Measurements from ENCODE around the gene NDUFAF8. TPM values are rescaled to one million over a fixed set of nuclear protein-coding genes. Genes with fewer than 3 reads are reported as not detected.

NDUFAF8 gene
- total and polyA plus RNA-seq, 10 of the 15 experiments (the other 5 are each of a cell fraction or from before 2014, with no cell fraction given) = 22.0 to 307 (median 106) TPM

- TF ChIP-seq CEBPZ (IDR thresholded peaks at IDR 0.05; ENCODE audit: low read depth, low read length) (no peak), ASH2L (IDR thresholded peaks at IDR 0.05; ENCODE audit: borderline replicate concordance, low read depth) (no peak)
Observed at GRCh38 chr17:81238490-81238814, 666 bp upstream of the NDUFAF8 start (continued).

- H3K27ac ChIP-seq (ENCODE audit: control insufficient read depth, insufficient read depth) = peak overlapping the region; percentile 77
- H4K20me1 ChIP-seq (ENCODE audit: control insufficient read depth, insufficient read depth) = no peaks in the 10 kb centered on the region
- 0 out of 2 replicates have a peak overlapping the region, but pooled peaks have one; percentile 24 for H2AFZ ChIP-seq (ENCODE audit: control insufficient read depth, low read depth, low read length)
- peaks cover 0 to 2% of the 10 kb centered on the region in 2 experiments; a peak in 2 of 4 replicates for H3K36me3 ChIP-seq (ENCODE audit: control insufficient read depth in 2 of 2, insufficient read depth in 2 of 2, low read length in 1 of 2)
- ChIA-PET RAD21 (ENCODE audit: unreplicated experiment) (interaction anchor here (0.7 to 2.0 kb wide), 6 partner anchors 11 to 245 kb away, joined by 3 to 18 read pairs (median 4); partner anchors contain the start of gene CEP131), POLR2A (interaction anchor here (1.2 to 1.8 kb wide), 3 partner anchors 11 to 17 kb away, joined by 3 to 18 read pairs (median 7); partner anchors contain the start of gene CEP131), CTCF (interaction anchor here (0.6 to 3.1 kb wide), 7 partner anchors 10 to 97 kb away, joined by 3 to 17 read pairs (median 3); partner anchors contain the start of gene CEP131), SMC1A (ENCODE audit: uncharacterized antibody, unreplicated experiment) (interaction anchor here (1.8 to 2.2 kb wide), 3 partner anchors 12 to 245 kb away, joined by 6 to 7 read pairs (median 6); no protein-coding TSS in a partner anchor)
- H3K27me3 ChIP-seq (replicated peaks in 1 of 2; ENCODE audit: control insufficient read depth in 2 of 2, insufficient read depth in 2 of 2, low read length in 1 of 2) = no peaks in the 10 kb centered on the region
- ATAC-seq (peak; percentile 44), DNase-seq (ENCODE audit: low read depth, low spot score) (no peak), FAIRE-seq (peak; percentile 57)
- peak overlapping the region; percentile 93 for H3K4me2 ChIP-seq (ENCODE audit: control insufficient read depth, insufficient read depth)
- peak overlapping the region; percentile 84 for H3K9ac ChIP-seq (ENCODE audit: control insufficient read depth, insufficient read depth, low read length)
- peaks cover 39% of the 10 kb centered on the region for H3K79me2 ChIP-seq (ENCODE audit: control insufficient read depth, insufficient read depth, low read length)
- H3K9me3 ChIP-seq (replicated peaks; ENCODE audit: control insufficient read depth, insufficient read depth, low read length) = no peaks in the 10 kb centered on the region
- peaks cover 20% of the 10 kb centered on the region for H3K4me1 ChIP-seq (ENCODE audit: control insufficient read depth, insufficient read depth, low read length)
- in situ Hi-C loops (cut with MboI) = loop anchor here (5.0 to 25.0 kb wide), 2 partner anchors 93 to 228 kb away; no protein-coding TSS in a partner anchor
- 10% methylated on average over 34 of the region's 37 CpGs for WGBS (ENCODE audit: insufficient coverage, insufficient replicate concordance, low lambda C conversion rate, missing lambda C conversion rate)
- intact Hi-C loops (cut with micrococcal nuclease; ENCODE audit: unreplicated experiment) = no loop called here
- no TSS peak for BruUV-seq (replicated peaks)
- peak overlapping the region; percentile 93 for H3K4me3 ChIP-seq
- no peak for TF ChIP-seq PAX5 (IDR thresholded peaks at IDR 0.05; ENCODE audit: borderline replicate concordance, low read depth, low read length)
- TF ChIP-seq CEBPZ (IDR thresholded peaks at IDR 0.05; ENCODE audit: low read depth, low read length) = no peak
- TF ChIP-seq CBX5 (IDR thresholded peaks at IDR 0.05; ENCODE audit: low read depth) = no peak
- TF ChIP-seq POLR2A (IDR thresholded peaks at IDR 0.05; ENCODE audit: low read depth, low read length) = peak; percentile 69; the same call in 1 of the 2 replicates
- TF ChIP-seq TCF7 (IDR thresholded peaks at IDR 0.05; ENCODE audit: borderline replicate concordance) = no peak
- peak; percentile 76 for TF ChIP-seq USF1 (IDR thresholded peaks at IDR 0.05; ENCODE audit: borderline replicate concordance, extremely low read length, insufficient read depth, low read depth, low read length)
- TF ChIP-seq CHD1 (IDR thresholded peaks at IDR 0.05; ENCODE audit: low read depth, low read length) = no peak
- peak; percentile 74 to 87 for TF ChIP-seq BHLHE40 (IDR thresholded peaks at IDR 0.05; ENCODE audit: borderline replicate concordance in 1 of 2, low read depth in 2 of 2, low read length in 1 of 2)
Observed at GRCh38 chr17:81239714-81240555, 817 bp downstream of the NDUFAF8 start.

Measured in GM12878 (cell line).